Subcutaneous adipose tissue (tissue), 4 donors: ENCODE results near the gene LRRC14B. TPM values are rescaled to one million over a fixed set of nuclear protein-coding genes. Genes with fewer than 3 reads are reported as not detected.

Experiments
- total RNA-seq, 4 donors: library from RNA; depleted of rRNA; stranded (reverse); fragments of >200 nt; gene quantifications; one replicate each; pipeline ENCODE4 v1.1.0, GENCODE V29; 2016
- TF ChIP-seq, protein P1 (sequence below): fragments of 450-650 bp; IDR thresholded peaks from one replicate; pipeline ENCODE4 v1.5.1; 2016; ENCODE audit warnings: low read depth, mild to moderate bottlenecking, control low read depth, antibody characterized with exemption, moderate library complexity

The LRRC14B gene
- total RNA-seq, 4 donors from 2014 or later: not detected

DNA sequence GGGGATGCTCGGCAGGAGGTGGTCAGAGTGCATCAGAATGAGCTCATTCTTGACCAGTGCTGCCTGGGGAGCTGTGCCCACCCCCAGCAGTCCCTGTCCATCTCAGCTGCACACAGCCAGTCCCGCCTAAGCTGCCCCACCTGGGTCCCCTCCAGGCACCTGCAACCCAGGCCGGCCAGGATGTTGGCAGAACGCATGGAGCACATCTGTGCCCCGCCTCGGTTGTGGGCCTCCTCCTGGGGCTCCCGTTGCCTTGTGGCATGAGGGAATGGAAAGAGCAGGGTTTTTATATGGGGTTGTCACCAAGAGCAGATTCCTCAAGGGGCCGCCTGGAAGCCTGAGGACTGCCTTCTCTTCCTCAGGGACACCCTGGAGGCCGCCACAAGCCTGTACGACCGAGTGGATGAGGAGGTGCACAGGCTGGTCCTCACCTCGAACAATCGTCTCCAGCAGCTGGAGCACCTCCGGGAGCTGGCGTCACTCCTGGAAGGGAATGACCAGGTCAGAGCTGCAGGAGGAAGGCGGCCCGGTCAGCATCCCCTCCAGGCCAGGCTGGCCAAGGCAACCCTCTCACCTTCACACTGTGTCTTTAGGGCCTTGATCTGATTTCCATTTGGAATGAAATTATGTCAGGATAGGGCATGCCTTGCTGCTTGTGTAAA, 34.8 kb upstream of the LRRC14B start:
- TF ChIP-seq, protein P1, sequence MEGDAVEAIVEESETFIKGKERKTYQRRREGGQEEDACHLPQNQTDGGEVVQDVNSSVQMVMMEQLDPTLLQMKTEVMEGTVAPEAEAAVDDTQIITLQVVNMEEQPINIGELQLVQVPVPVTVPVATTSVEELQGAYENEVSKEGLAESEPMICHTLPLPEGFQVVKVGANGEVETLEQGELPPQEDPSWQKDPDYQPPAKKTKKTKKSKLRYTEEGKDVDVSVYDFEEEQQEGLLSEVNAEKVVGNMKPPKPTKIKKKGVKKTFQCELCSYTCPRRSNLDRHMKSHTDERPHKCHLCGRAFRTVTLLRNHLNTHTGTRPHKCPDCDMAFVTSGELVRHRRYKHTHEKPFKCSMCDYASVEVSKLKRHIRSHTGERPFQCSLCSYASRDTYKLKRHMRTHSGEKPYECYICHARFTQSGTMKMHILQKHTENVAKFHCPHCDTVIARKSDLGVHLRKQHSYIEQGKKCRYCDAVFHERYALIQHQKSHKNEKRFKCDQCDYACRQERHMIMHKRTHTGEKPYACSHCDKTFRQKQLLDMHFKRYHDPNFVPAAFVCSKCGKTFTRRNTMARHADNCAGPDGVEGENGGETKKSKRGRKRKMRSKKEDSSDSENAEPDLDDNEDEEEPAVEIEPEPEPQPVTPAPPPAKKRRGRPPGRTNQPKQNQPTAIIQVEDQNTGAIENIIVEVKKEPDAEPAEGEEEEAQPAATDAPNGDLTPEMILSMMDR: no peak

DNA sequence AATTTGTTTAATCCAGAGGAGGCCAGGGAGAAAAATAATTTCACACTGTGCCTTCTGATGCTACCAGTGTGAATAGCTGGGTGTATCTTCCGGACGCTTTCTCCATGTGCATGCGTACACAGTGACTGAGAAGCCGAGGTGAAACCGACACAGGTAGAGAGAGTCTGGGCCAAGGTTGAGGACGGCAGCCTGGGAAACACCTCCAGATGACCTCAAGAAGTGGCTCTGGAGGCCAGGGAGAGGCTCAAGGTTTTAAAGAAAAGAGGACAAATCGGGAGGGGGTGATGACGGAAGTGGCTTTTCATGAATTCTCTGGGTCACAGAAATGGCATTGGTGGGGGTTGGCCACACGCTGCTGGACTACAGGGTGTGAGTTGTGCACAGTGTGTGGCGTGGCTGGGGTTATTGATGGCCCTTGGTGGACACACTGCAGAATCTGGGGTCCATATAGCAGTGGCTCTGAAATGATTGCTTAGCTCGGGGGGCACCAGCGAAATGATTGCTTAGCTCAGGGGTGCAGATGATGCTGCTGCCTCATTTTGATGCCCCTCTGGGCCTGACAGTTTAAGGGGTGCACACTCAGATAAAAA, 34.1 kb upstream of the LRRC14B start:
- TF ChIP-seq, protein P1: no peak

DNA sequence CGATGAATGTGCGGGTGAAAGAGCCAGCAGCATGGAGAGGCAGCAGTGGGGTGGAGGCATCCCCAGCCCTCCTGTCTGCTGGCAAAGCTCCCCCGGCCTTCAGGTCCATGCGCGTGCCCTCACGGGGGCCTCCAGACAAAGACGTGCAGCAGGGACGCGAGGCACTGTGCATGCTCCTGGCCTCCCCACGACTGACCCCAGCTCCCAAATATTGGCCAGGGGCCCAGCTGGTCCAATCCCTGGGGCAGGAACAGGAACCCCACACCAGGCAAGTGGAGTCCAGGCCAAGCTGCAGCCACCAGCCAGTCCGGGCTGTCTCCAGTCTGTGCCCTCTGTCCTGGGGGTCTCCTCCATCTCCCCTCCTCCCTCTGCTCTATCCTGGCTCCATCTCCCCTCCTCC, 33.5 kb upstream of the LRRC14B start:
- TF ChIP-seq, protein P1: no peak

DNA sequence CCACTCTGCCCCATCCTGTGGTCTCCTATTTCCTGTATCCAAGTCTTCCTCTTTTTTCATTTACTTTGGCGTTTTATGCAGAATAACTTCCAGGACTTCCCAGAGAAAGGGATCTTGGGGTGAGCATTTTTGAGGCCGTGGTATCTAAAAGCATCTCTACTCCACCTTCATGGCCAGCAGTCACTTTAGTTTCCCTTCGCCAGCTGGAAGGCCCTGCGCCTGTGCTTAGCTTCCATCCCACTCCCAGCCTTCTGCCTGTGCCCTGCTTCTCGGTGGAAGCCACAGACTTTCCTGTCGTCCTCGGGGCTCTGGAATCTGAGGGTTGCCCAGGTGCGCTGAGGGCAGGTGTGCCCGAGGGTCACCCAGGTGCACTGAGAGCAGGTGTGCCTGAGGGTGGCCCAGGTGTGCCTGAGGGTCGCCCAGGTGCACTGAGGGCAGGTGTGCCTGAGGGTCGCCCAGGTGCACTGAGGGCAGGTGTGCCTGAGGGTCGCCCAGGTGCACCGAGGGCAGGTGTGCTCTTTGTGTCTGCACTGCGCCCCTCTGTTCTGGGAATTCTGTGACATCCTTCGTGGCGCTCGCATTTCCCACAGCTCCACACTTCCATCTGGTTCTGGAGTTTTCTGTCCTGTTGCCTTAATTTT, 32.4 kb upstream of the LRRC14B start:
- TF ChIP-seq, protein P1: no peak

DNA sequence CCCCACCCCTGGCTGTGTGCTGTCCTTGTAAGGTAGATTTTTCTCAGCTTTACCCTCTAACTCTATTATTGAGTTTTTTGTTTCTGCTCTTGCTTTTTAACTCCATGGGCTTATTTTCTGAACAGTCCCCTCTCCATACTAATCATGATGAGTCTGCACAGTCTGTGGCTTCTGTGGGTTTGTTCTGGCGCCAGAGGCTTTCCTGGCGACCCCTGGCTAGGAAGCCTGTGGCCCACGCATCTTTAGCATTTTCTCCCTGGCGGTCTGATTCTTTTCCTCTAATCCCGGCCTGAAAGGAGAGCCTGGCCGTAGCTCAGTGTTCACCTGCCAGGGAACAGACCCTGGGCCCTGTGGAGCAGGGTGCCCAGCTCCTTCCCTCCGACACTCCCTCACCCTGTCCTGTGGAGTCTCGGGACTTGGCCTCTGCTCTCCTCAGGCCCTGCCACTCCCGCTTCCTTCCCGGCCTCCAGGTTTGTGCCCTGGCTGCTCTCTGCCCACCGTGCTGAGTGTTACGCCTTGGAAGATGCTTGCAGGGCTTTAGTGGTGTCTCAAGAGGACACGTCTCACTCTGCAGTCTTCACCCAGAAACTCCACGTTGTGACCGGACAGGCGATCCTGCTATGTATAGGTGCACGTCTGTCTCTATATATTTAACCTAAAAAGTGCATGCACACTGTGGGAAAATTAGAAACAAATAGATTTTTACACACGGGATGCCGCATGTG, 31.7 kb upstream of the LRRC14B start:
- TF ChIP-seq, protein P1: no peak

DNA sequence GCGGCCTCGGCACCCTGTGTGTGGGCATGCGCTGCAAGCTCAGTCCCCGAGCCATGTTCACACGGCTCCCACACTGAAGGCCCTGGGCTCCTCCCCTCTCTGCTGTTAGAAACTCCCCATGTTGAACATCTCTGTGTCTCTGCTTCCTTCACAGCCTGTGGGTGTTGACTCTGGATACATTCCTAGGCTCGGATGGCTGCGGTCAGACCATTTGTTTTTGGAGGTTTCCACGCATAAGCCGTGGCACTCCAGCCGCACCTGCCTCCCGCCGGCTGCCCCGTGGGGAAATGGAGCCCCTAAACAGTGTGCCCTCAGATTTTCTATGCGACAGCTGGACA, 31.2 kb upstream of the LRRC14B start:
- TF ChIP-seq, protein P1: no peak
